ENCODE results near the gene TMX1.

Gene TMX1

DNA sequence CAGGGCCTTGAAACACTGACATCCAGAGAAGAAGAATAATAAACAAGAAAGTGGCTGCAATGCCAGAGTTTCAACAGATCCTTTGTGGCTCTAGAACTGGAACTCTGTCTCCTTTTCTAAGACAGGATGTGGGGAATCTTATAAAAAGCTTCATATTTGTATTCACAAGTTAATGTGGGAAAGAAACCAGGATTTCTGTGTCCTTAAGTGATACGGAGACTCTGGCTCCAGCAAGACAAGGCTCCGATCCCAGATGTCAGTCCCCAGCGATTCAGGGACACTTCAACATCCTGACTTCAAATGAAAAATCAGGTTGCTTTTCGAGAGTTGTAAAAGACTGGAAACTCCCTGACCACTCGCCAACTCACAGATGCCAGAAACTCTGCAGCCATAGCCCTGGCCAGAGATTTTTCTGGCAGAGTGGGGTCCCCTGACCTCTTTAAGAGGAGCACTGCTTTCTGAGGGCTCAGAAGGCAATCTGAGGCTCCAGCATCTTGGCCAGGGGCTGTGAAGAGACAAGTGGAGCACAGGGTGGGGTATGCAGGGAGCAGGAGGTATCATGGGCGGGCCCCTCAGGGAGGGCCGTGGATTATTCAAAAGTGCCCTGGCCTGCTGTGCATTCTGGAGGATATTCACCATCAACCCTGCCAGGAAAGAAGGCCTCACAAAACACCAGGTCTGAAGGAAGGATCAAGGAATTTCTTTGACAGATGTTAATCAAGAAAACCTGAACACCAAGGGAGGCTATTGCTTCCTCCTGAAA is 53.3 kb downstream of the TMX1 start:
- DNase-seq (ENCODE audit: low read depth): no peak

DNA sequence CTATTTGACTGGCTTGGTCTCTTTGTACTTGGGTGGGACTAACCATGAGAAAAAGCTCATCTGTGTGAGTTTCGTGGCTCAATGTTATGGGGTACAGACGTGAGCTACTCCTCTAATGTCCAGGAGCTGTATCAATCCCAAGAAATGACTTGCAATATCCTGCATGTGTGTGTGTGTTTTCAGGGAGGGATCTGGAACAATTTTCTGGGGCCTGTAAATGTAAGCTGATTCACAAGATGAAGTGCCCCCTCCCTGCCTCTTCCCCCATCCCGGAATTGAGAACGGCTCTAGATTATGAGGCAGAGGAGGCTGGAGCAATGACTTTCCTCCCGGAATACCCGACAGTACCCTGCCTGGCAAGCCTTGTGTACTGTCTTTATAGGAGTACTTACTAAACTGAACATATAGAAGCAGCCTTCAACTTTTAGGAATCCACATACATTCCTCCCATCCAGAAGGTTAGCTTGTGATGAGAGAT is 53.9 kb downstream of the TMX1 start:
- DNase-seq (ENCODE audit: low read depth): no peak

DNA sequence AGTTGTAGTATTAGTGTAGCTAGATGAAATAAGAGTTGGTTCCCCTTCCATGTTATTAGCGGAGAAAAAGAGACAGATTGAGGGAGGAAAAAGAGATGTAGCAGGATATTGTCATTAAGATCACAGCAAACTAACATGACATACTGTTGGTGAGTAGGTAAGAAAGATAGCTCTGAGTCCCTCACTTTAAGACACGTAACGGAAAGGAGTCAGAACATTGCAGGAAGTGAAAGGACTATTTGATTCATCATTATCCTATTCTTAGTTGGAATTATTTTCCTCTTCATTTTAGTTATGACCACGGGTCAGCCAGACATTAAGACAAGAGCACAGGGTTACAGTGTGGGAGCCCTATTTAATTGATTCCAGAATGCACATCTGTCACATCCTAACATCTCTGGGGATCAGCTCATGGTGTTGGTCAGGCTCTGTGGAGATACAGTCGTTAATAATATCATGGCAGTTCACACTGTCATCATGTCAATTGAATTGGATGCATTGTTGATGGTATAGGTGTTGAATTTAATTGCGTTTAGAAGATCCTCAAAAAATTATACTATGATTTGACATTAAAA is 55.0 kb downstream of the TMX1 start:
- no peak for DNase-seq (ENCODE audit: low read depth)

DNA sequence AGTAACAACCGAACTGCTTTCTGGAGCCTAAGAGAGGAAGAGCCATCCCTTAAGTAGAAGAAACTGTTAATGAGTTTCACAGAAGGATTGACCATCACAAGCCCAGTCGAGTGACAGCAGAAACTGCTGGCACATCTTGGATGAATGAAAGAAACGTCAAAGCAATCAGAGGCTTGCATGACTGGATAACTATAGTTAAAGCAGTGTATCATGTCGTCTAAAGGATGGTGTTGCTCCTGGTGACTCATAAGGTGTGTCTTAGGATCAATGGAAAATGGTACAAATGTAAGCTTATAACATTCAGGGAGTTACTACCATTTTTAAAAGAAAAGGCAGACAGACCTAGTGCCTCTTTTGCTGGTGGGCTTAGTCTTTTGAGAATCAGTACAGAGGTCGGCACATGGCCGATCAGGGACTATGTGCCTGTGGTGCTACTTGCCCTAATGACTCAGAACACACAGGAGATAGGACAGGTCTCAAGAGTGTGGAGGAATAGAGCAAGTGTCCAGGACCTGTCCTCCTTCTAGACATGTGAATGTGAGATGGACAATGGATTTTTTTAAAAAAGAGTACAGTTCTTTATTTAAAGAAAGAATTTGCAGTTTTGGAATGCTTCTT is 55.7 kb downstream of the TMX1 start:
- DNase-seq (ENCODE audit: low read depth): no peak

DNA sequence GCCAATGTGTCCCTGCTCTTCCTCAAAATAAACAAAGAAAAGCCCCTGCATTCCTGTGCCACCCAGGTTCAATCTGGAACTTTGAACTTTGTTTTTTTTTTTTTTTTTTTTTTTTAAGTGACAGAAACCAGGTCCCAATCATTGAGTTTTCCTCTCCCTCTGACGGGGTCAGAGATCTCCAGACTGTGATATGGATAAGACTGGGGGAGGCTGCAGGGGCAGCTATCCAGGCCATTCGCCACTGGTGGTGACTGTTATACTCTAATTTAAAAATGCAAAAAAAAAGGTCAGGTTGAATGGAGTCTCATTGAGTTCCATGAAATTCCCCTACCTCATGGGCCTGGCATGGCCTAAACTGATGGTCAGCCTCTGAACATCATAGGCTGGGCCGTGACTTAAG is 57.0 kb downstream of the TMX1 start:
- no peak for DNase-seq (ENCODE audit: low read depth)

DNA sequence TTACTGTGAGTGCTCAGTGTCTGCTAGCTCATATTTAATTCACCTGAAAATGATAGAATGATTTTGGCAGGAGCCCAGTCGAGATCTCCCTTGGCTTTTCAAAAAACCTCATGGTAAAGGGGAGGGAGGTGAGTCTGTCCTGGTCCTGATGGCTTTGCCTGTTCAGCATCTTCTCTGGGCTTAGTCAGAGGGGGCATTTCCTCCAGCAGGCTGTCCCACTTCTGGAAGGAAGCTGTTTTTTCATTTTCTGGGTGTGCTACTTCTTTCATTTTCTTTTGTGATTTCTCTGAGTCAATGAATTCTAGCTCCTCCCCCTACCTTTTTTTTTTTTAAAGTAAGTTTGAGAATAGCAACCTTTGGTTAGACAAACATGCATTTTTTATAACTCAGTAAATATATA is 58.8 kb downstream of the TMX1 start:
- DNase-seq (ENCODE audit: low read depth): no peak

DNA sequence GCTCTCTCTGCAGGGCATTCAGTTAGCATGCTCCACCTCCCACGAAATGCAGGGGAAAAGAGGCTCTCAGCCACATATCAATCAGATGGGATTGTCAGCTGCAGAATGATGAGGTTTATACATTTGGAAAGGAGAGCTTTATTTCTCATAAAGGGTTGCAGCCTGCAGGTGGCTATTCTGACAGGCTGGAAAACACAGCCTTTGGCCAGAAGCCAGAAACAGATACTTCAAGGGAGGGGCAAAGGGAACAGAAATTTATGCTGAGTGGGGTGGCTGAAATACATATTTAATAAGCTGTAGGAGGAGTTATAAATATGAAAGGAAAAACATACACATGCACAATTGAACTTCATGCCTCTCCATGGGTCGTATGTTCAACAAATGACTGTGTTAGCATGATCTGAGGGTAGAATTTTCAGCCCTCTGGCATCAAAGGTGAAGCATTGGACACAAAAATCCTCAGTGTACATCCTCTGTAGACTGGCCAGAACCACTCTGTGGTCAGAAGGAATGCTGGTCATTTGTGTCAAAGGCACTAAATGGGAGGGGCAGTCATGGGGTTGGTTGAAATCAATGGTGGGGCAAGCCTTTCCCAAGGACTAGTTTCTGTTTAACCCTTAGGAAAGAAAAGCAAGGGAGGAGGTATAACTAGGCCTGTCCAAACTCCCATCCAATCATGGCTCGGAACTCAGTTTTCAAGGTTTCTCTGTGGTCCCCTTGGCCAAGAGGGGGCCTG is 62.4 kb downstream of the TMX1 start:
- no peak for DNase-seq (ENCODE audit: low read depth)

DNA sequence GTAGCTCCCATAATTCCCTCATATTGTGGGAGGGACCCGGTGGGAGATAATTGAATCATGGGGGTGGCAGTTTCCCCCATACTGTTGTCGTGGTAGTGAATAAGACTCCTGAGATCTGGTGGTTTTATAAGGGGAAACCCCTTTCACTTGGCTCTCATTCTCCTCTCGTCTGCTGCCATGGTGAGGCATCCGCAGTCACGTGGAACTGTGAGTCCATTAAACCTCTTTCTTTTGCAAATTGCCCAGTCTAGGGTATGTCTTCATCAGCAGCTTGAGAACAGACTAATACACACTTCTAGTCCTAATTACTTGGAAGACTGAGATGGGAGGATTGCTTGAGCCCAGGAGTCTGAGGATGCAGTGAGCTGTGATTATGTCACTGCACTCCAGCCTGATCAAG is 64.4 kb downstream of the TMX1 start:
- DNase-seq (ENCODE audit: low read depth): no peak

DNA sequence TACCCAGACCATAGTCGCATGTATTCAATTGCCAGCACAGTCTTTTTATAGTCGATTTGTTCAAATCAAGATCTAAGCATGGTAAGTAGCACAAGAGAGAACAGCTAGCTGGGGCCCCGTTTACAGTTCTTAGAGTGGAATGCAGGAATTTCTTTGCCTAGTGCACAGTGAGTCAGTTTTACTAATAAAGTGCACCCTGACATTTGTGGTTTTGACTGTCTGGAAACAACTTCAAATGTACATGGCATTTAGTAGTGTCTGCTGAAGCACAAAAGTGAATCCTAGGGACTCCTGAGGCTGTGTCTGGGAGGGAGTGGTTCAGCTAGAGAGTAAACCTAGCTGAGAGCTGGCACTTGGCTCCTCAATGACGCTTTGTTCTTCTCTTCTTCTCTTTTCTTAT is 64.9 kb downstream of the TMX1 start:
- DNase-seq (ENCODE audit: low read depth): no peak

DNA sequence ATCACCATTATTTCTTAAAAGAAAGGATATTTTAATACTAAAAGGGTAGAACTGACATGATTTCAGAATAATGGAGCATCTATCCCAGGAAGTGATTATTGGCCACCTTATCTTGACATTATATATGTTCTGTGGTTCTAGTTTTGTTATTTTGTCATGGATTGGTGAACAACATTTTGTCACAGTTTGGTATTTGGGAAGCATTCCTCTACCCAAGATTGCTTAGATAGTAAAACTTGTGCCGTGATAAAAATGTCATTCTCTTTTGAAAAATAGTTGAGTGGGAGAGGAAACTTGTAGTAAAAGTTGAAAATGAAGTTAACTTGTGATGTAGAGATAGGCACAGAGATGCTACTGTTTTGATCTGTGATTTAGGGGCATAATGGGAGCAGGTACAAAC is 65.7 kb downstream of the TMX1 start:
- DNase-seq (ENCODE audit: low read depth): no peak
